Measurements from ENCODE around the gene ENTPD2.

- TF ChIP-seq CTCF (conservative IDR thresholded peaks at IDR 0.05; ENCODE audit: low read length), result no peak
- TF ChIP-seq EZH2phosphoT487 (IDR thresholded peaks at IDR 0.05; ENCODE audit: borderline replicate concordance, low read depth, low read length), result no peak
These were observed 14.1 kb downstream of the ENTPD2 start for GRCh38 chr9:137039611-137040366.

Measured in OCI-LY7 (cell line).